ENCODE results near the gene SIGLECL1.

Gene SIGLECL1

DNA sequence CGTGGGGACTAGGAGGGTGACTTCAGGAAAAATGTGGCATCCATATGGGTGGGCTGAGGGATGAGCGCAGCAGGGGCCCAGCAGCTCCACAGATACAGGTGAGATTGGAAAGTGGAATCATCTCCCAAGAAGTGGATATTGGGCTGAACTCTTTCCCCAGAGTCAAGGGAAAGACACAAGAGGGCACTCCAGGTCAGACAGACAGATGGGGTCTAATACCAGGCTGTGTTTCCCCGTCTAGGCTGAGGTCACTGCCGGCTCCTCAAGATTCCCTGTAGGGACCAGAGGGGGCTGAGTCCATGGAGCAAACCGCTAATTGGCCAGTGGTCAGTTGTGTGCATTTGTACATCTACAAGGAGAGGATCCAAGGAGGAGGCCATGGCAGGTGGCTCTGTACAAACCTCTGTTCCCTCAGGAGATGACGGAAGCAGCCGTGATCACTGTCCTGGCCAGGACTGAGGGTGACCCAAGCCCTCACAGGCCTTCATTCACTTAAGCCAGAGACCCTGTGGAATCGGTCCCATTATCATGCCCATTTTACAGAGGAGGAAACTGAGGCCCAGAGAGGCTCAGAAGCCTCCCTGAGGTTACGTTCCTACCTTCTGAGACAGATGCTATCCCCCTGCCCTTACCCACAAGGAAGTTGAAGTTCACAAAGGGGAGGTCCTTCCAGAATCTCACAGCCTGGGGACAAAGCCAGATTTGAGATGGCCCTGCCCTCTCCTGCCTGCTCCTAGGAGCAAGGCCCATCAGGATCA is 45.6 kb downstream of the SIGLECL1 start:
- H3K4me1 ChIP-seq (ENCODE audit: control insufficient read depth, insufficient read depth, low read length, poor library complexity, severe bottlenecking): peaks cover 8% of the 10 kb centered on the region
- WGBS, 2 experiments (ENCODE audit: insufficient coverage in 2 of 2): 59 to 71% methylated on average over 6 to 9 of the region's 9 CpGs

DNA sequence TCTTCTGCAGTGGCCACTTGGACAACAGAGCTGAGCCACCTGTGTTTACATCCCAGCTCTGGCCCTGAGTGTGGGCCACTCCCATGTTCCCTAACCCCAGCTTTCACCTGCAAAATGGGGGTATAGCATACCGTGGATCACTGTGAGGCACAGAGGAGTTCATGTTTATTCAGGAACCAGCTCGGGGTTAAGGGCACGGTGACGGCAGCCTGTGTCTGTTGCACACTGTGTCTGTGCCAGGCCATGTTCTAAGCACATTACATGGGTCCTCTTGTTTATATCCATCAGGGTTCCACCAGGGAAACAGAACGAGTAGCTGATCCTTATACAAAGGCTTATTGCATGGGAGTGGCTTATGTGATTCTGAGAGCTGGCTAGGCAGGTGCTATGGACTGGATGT is 46.5 kb downstream of the SIGLECL1 start:
- Histone ChIP-seq H3K9me3 (ENCODE audit: control insufficient read depth, low read length) (no peaks in the 10 kb centered on the region), H3K36me3 (ENCODE audit: control insufficient read depth, insufficient read depth, low read length) (no peaks in the 10 kb centered on the region), H3K4me1 (ENCODE audit: control insufficient read depth, insufficient read depth, low read length, poor library complexity, severe bottlenecking) (peaks cover 8% of the 10 kb centered on the region), H3K4me3 (ENCODE audit: extremely low read depth, insufficient read depth, low read length, poor library complexity, severe bottlenecking) (no peak overlapping the region), H3K27ac (ENCODE audit: low read depth, low read length, severe bottlenecking) (no peak overlapping the region)
- WGBS, 2 experiments (ENCODE audit: insufficient coverage in 2 of 2): 87 to 96% methylated on average over 5 of the region's 5 CpGs

More for the DNA sequence above, 45.6 kb downstream of the SIGLECL1 start:
- H3K36me3 ChIP-seq (ENCODE audit: control insufficient read depth, insufficient read depth, low read length): no peaks in the 10 kb centered on the region
- H3K27ac ChIP-seq (ENCODE audit: low read depth, low read length, severe bottlenecking): no peak overlapping the region
- H3K9me3 ChIP-seq (ENCODE audit: control insufficient read depth, low read length): no peaks in the 10 kb centered on the region
- H3K4me3 ChIP-seq (ENCODE audit: extremely low read depth, insufficient read depth, low read length, poor library complexity, severe bottlenecking): no peak overlapping the region

DNA sequence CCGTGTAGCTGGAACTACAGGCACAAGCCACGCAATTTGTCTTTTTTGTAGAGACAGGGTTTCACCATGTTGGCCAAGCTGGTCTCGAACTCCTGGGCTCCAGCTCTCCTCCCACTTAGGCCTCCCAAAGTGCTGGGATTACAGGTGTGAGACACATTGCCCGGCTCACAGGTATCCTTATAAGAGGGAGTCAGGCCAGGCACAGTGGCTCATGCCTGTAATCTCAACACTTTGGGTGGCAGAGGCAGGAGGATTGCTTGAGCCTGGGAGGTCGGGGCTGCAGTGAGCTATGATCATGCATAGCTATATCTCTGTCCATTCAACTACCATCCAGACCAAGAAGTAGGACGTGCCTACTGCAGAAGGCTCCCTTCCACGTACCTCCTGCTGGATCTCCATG is 50.4 kb downstream of the SIGLECL1 start:
- no peaks in the 10 kb centered on the region for H3K36me3 ChIP-seq (ENCODE audit: control insufficient read depth, insufficient read depth, low read length)
- H3K9me3 ChIP-seq (ENCODE audit: control insufficient read depth, low read length): no peaks in the 10 kb centered on the region
- no peaks in the 10 kb centered on the region for H3K4me1 ChIP-seq (ENCODE audit: control insufficient read depth, insufficient read depth, low read length, poor library complexity, severe bottlenecking)
- H3K4me3 ChIP-seq (ENCODE audit: extremely low read depth, insufficient read depth, low read length, poor library complexity, severe bottlenecking): no peak overlapping the region
- no peak overlapping the region for H3K27ac ChIP-seq (ENCODE audit: low read depth, low read length, severe bottlenecking)
- 85 to 90% methylated on average over 5 to 7 of the region's 7 CpGs for WGBS, 2 experiments (ENCODE audit: insufficient coverage in 2 of 2)

DNA sequence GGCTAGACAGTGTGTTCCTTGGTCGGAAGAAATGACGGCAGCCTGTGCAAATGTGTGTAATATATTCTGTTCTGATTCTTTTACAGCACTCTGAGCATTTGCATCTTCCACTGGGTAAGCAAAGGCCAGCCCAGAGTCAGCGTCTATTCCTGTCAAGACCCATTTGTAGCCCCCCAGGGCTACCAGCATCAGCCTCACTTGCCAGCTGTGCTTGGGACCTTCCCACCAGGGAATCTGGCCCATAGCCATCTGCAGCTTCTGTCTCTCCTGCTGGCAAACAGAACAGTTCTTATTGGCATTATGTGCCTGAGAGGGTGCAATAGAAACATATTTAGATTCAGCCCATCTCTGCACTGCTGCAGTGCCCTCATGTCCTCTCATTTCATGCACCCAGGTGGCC is 54.6 kb downstream of the SIGLECL1 start:
- Histone ChIP-seq H3K4me1 (ENCODE audit: control insufficient read depth, insufficient read depth, low read length, poor library complexity, severe bottlenecking) (no peaks in the 10 kb centered on the region), H3K9me3 (ENCODE audit: control insufficient read depth, low read length) (no peaks in the 10 kb centered on the region), H3K27ac (ENCODE audit: low read depth, low read length, severe bottlenecking) (no peak overlapping the region), H3K36me3 (ENCODE audit: control insufficient read depth, insufficient read depth, low read length) (no peaks in the 10 kb centered on the region), H3K4me3 (ENCODE audit: extremely low read depth, insufficient read depth, low read length, poor library complexity, severe bottlenecking) (no peak overlapping the region)
- WGBS, 2 experiments (ENCODE audit: insufficient coverage in 2 of 2): 73 to 100% methylated on average over 1 to 3 of the region's 3 CpGs

DNA sequence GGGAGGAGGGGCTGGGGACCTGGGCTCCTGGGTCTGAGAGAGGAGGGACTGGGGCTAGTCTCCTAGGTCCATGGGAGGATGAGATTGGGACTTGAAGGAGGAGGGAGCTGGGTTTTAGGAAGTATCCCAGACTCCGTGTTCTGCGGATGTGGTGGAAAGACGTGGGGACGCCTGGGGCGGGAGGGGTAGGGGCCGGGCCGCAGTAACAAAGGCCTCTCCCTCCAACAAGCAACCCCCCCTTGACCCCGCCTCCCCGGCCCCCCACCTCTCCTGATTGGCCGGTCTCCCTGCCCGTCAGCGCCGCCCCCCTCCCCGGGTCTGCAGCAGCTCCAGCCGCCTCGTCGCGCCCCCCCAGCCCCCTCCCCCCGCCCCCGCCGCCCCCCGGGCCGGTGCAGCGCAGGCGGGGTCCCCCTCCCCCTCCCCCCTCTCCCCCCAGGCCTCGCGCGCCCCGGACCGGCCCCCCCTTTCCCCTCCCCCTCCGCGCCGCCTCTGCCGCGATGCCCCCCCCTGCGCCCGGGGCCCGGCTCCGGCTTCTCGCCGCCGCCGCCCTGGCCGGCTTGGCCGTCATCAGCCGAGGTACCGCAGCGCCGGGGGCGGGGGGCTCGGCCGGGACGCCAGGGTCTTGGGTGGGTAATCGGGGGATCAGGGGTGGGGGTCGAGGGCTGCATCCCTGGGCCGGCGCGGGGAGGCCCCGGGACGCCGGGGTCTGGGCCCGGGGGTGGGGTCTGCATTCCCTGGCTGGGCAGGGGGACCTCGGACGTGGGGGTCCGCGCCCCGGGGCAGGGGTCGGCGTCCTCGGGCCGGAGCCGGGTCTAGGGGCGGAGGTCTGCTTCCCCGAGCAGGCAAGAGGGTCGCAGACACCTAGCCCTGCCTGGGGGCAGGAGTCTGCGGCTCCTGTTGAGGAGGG is 60.7 kb downstream of the SIGLECL1 start, which contains the start of gene IGLON5:
TSS of gene IGLON5 (plus strand) at position 294 of the 907 bp plus-strand sequence. CDS start at position 498, 204 bp downstream.
- no peak within 1 kb of the TSS for H3K27ac ChIP-seq (ENCODE audit: low read depth, low read length, severe bottlenecking)
- WGBS, 2 experiments (ENCODE audit: insufficient coverage in 2 of 2): 2% methylated on average over 10 to 24 of the region's 76 CpGs

DNA sequence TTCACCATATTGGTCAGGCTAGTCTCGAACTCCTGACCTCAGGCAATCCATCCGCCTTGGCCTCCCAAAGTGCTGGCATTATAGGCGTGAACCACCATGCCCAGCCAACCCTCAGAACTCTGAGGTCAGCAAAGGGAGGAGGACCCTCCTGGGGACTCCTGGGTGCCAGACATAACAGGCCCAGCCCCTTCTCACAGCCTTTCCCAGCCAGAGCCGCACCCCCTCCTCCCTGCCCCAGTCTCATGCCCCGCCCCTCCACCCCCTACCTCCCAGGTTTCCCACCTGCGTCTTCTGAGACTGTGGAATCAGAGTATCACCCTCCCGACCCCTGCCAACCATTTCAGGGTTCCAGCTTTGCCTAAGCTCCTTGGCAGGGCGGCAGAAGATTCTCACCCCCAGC is 65.8 kb downstream of the SIGLECL1 start:
- no peaks in the 10 kb centered on the region for H3K4me1 ChIP-seq (ENCODE audit: control insufficient read depth, insufficient read depth, low read length, poor library complexity, severe bottlenecking)
- H3K9me3 ChIP-seq (ENCODE audit: control insufficient read depth, low read length): no peaks in the 10 kb centered on the region
- no peak overlapping the region for H3K27ac ChIP-seq (ENCODE audit: low read depth, low read length, severe bottlenecking)
- no peak overlapping the region for H3K4me3 ChIP-seq (ENCODE audit: extremely low read depth, insufficient read depth, low read length, poor library complexity, severe bottlenecking)
- H3K36me3 ChIP-seq (ENCODE audit: control insufficient read depth, insufficient read depth, low read length): no peaks in the 10 kb centered on the region
- WGBS, 2 experiments (ENCODE audit: insufficient coverage in 2 of 2): 74 to 85% methylated on average over 4 to 6 of the region's 8 CpGs

More for the DNA sequence above, 60.7 kb downstream of the SIGLECL1 start, which contains the start of gene IGLON5:
- Histone ChIP-seq H3K36me3 (ENCODE audit: control insufficient read depth, insufficient read depth, low read length) (no peaks in the 10 kb centered on the region), H3K4me1 (ENCODE audit: control insufficient read depth, insufficient read depth, low read length, poor library complexity, severe bottlenecking) (no peaks in the 10 kb centered on the region), H3K4me3 (ENCODE audit: extremely low read depth, insufficient read depth, low read length, poor library complexity, severe bottlenecking) (peak within 1 kb of the TSS; percentile 48), H3K9me3 (ENCODE audit: control insufficient read depth, low read length) (no peaks in the 10 kb centered on the region)

DNA sequence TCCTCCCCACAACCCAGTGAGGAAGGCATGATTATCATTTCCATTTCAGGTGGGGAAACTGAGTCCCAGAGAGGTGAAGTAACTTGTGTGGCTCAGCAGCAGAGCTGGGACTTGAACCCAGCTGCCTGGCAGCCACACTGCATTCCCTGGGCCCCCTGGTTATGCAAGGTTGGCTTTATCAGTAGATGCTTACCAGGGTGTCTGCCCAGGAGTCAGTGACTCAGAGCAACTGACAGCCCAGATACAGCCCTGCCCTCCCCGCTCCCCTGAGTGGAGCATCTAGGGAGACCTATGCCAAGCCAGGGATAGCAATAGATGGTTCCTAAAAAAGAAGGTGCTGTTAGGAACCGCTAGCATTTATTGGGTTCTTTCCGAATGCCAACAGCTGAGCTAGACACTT is 66.5 kb downstream of the SIGLECL1 start:
- no peaks in the 10 kb centered on the region for H3K36me3 ChIP-seq (ENCODE audit: control insufficient read depth, insufficient read depth, low read length)
- no peaks in the 10 kb centered on the region for H3K9me3 ChIP-seq (ENCODE audit: control insufficient read depth, low read length)
- no peaks in the 10 kb centered on the region for H3K4me1 ChIP-seq (ENCODE audit: control insufficient read depth, insufficient read depth, low read length, poor library complexity, severe bottlenecking)
- no peak overlapping the region for H3K27ac ChIP-seq (ENCODE audit: low read depth, low read length, severe bottlenecking)
- 89 to 97% methylated on average over 3 of the region's 3 CpGs for WGBS, 2 experiments (ENCODE audit: insufficient coverage in 2 of 2)
- no peak overlapping the region for H3K4me3 ChIP-seq (ENCODE audit: extremely low read depth, insufficient read depth, low read length, poor library complexity, severe bottlenecking)

DNA sequence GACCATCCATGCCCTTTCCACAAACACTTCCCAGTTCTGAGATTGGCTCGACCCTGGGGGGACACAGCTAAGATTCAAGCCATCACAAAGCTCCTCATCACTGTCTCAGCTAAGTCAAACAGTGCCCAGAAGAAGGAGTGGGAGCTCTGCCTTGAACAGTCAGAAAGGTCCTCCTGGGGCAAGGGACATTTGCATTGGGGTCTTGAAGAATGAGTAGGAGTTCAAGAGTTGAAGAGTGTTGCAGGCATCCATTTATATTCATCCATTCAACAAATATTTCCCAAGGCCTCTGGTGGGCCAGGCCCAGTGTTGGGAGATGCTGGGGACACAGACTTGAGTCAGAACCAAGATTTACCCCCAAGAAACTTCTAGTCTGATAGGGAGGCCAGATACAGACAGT is 67.1 kb downstream of the SIGLECL1 start:
- WGBS, 2 experiments (ENCODE audit: insufficient coverage in 2 of 2): no CpG with 5 or more reads among the region's 1 CpG
- H3K27ac ChIP-seq (ENCODE audit: low read depth, low read length, severe bottlenecking): no peak overlapping the region
- H3K4me3 ChIP-seq (ENCODE audit: extremely low read depth, insufficient read depth, low read length, poor library complexity, severe bottlenecking): no peak overlapping the region

More for the DNA sequence above, 67.1 kb downstream of the SIGLECL1 start:
- Histone ChIP-seq H3K9me3 (ENCODE audit: control insufficient read depth, low read length) (no peaks in the 10 kb centered on the region), H3K36me3 (ENCODE audit: control insufficient read depth, insufficient read depth, low read length) (no peaks in the 10 kb centered on the region), H3K4me1 (ENCODE audit: control insufficient read depth, insufficient read depth, low read length, poor library complexity, severe bottlenecking) (no peaks in the 10 kb centered on the region)
